ENCODE measurements around the gene RC3H2.
"Not testable (repeated sequence)": the region's sequence is repeated elsewhere in the genome, so short reads cannot be mapped to it uniquely, and the experiment has no call there.

The RC3H2 gene

GRCh38 chr9:122897969-122898368 lies 7.2 kb downstream of the RC3H2 start:
- H3K27ac Mint-ChIP-seq, result no peak overlapping the region
- H3K4me3 Mint-ChIP-seq, result no peak overlapping the region
- peaks cover 13% of the 10 kb centered on the region for H3K36me3 Mint-ChIP-seq (ENCODE audit: low read depth)

GRCh38 chr9:122888480-122888879 lies 16.7 kb downstream of the RC3H2 start:
- H3K9me3 Mint-ChIP-seq, result no peaks in the 10 kb centered on the region
- no peak overlapping the region for H3K27ac Mint-ChIP-seq
- peaks cover 21% of the 10 kb centered on the region for H3K36me3 Mint-ChIP-seq (ENCODE audit: low read depth)
- no peaks in the 10 kb centered on the region for H3K27me3 Mint-ChIP-seq (ENCODE audit: low read depth)
- H3K4me3 Mint-ChIP-seq, result no peak overlapping the region
- peaks cover 6% of the 10 kb centered on the region for H3K4me1 Mint-ChIP-seq (ENCODE audit: low read depth)

More at GRCh38 chr9:122897969-122898368, 7.2 kb downstream of the RC3H2 start:
- peaks cover 18% of the 10 kb centered on the region for H3K4me1 Mint-ChIP-seq (ENCODE audit: low read depth)
- H3K27me3 Mint-ChIP-seq (ENCODE audit: low read depth), result no peaks in the 10 kb centered on the region
- no peaks in the 10 kb centered on the region for H3K9me3 Mint-ChIP-seq

- peaks cover 22% of the 10 kb centered on the region for H3K36me3 Mint-ChIP-seq (ENCODE audit: low read depth)
- no peak overlapping the region for H3K27ac Mint-ChIP-seq
- H3K4me1 Mint-ChIP-seq (ENCODE audit: low read depth), result peaks cover 2% of the 10 kb centered on the region
- no peak overlapping the region for H3K4me3 Mint-ChIP-seq
- H3K9me3 Mint-ChIP-seq, result no peaks in the 10 kb centered on the region
- no peaks in the 10 kb centered on the region for H3K27me3 Mint-ChIP-seq (ENCODE audit: low read depth)
Measured at GRCh38 chr9:122883125-122883524, 22.0 kb downstream of the RC3H2 start.

- Mint-ChIP-seq H3K4me1 (ENCODE audit: low read depth) (peaks cover 3% of the 10 kb centered on the region), H3K36me3 (ENCODE audit: low read depth) (peaks cover 38% of the 10 kb centered on the region), H3K4me3 (no peak overlapping the region), H3K27me3 (ENCODE audit: low read depth) (no peaks in the 10 kb centered on the region), H3K27ac (no peak overlapping the region), H3K9me3 (no peaks in the 10 kb centered on the region)
Measured at GRCh38 chr9:122879443-122879842, 25.7 kb downstream of the RC3H2 start.

GRCh38 chr9:122875523-122875922 lies 29.6 kb downstream of the RC3H2 start:
- H3K27ac Mint-ChIP-seq, result no peak overlapping the region
- H3K27me3 Mint-ChIP-seq (ENCODE audit: low read depth), result no peaks in the 10 kb centered on the region
- H3K4me1 Mint-ChIP-seq (ENCODE audit: low read depth), result peaks cover 3% of the 10 kb centered on the region
- H3K36me3 Mint-ChIP-seq (ENCODE audit: low read depth), result peaks cover 39% of the 10 kb centered on the region
- H3K4me3 Mint-ChIP-seq, result no peak overlapping the region
- no peaks in the 10 kb centered on the region for H3K9me3 Mint-ChIP-seq

GRCh38 chr9:122867276-122867675 lies 37.9 kb downstream of the RC3H2 start:
- H3K36me3 Mint-ChIP-seq (ENCODE audit: low read depth), result peaks cover 30% of the 10 kb centered on the region
- H3K4me1 Mint-ChIP-seq (ENCODE audit: low read depth); H3K27ac Mint-ChIP-seq; H3K9me3 Mint-ChIP-seq; H3K27me3 Mint-ChIP-seq (ENCODE audit: low read depth); H3K4me3 Mint-ChIP-seq: not testable (repeated sequence)

- peaks cover 2% of the 10 kb centered on the region for H3K4me1 Mint-ChIP-seq (ENCODE audit: low read depth)
- H3K4me3 Mint-ChIP-seq, result no peak overlapping the region
- H3K27ac Mint-ChIP-seq, result no peak overlapping the region
- H3K9me3 Mint-ChIP-seq, result no peaks in the 10 kb centered on the region
- H3K36me3 Mint-ChIP-seq (ENCODE audit: low read depth), result peaks cover 30% of the 10 kb centered on the region
- no peaks in the 10 kb centered on the region for H3K27me3 Mint-ChIP-seq (ENCODE audit: low read depth)
Measured at GRCh38 chr9:122866079-122866478, 39.1 kb downstream of the RC3H2 start.

- H3K4me3 Mint-ChIP-seq, result no peak overlapping the region
- peaks cover 24% of the 10 kb centered on the region for H3K36me3 Mint-ChIP-seq (ENCODE audit: low read depth)
- H3K27me3 Mint-ChIP-seq (ENCODE audit: low read depth), result no peaks in the 10 kb centered on the region
- H3K4me1 Mint-ChIP-seq (ENCODE audit: low read depth), result peaks cover 2% of the 10 kb centered on the region
- no peaks in the 10 kb centered on the region for H3K9me3 Mint-ChIP-seq
- no peak overlapping the region for H3K27ac Mint-ChIP-seq
Measured at GRCh38 chr9:122865300-122865699, 39.9 kb downstream of the RC3H2 start.

GRCh38 chr9:122863407-122863806 lies 41.8 kb downstream of the RC3H2 start:
- H3K4me1 Mint-ChIP-seq (ENCODE audit: low read depth), result peaks cover 6% of the 10 kb centered on the region
- no peak overlapping the region for H3K4me3 Mint-ChIP-seq
- H3K27me3 Mint-ChIP-seq (ENCODE audit: low read depth), result no peaks in the 10 kb centered on the region
- peaks cover 29% of the 10 kb centered on the region for H3K36me3 Mint-ChIP-seq (ENCODE audit: low read depth)
- no peaks in the 10 kb centered on the region for H3K9me3 Mint-ChIP-seq
- H3K27ac Mint-ChIP-seq, result no peak overlapping the region

GRCh38 chr9:122860319-122861142 lies 44.6 kb downstream of the RC3H2 start:
- peaks cover 7% of the 10 kb centered on the region for H3K4me1 Mint-ChIP-seq (ENCODE audit: low read depth)
- H3K27me3 Mint-ChIP-seq (ENCODE audit: low read depth), result no peaks in the 10 kb centered on the region
- no peak overlapping the region for H3K27ac Mint-ChIP-seq
- peaks cover 41% of the 10 kb centered on the region for H3K36me3 Mint-ChIP-seq (ENCODE audit: low read depth)
- H3K4me3 Mint-ChIP-seq, result no peak overlapping the region
- H3K9me3 Mint-ChIP-seq, result no peaks in the 10 kb centered on the region

- H3K36me3 Mint-ChIP-seq (ENCODE audit: low read depth), result peaks cover 38% of the 10 kb centered on the region
- no peaks in the 10 kb centered on the region for H3K27me3 Mint-ChIP-seq (ENCODE audit: low read depth)
- H3K4me3 Mint-ChIP-seq, result no peak overlapping the region
- H3K4me1 Mint-ChIP-seq (ENCODE audit: low read depth), result peaks cover 5% of the 10 kb centered on the region
- H3K9me3 Mint-ChIP-seq, result no peaks in the 10 kb centered on the region
- no peak overlapping the region for H3K27ac Mint-ChIP-seq
Measured at GRCh38 chr9:122857815-122858214, 47.3 kb downstream of the RC3H2 start.

GRCh38 chr9:122852085-122852786 lies 52.9 kb downstream of the RC3H2 start:
- not testable (repeated sequence) for H3K4me3 Mint-ChIP-seq; H3K9me3 Mint-ChIP-seq; H3K4me1 Mint-ChIP-seq (ENCODE audit: low read depth); H3K27me3 Mint-ChIP-seq (ENCODE audit: low read depth); H3K27ac Mint-ChIP-seq
- H3K36me3 Mint-ChIP-seq (ENCODE audit: low read depth), result peaks cover 40% of the 10 kb centered on the region

GRCh38 chr9:122848256-122848943 lies 56.8 kb downstream of the RC3H2 start:
- H3K36me3 Mint-ChIP-seq (ENCODE audit: low read depth), result peaks cover 38% of the 10 kb centered on the region

GRCh38 chr9:122846371-122846940 lies 58.7 kb downstream of the RC3H2 start:
- Mint-ChIP-seq H3K4me3 (no peak overlapping the region), H3K4me1 (ENCODE audit: low read depth) (peaks cover 35% of the 10 kb centered on the region), H3K36me3 (ENCODE audit: low read depth) (peaks cover 40% of the 10 kb centered on the region), H3K9me3 (no peaks in the 10 kb centered on the region), H3K27ac (peak overlapping the region; percentile 55), H3K27me3 (ENCODE audit: low read depth) (no peaks in the 10 kb centered on the region)

More at GRCh38 chr9:122848256-122848943, 56.8 kb downstream of the RC3H2 start:
- no peaks in the 10 kb centered on the region for H3K27me3 Mint-ChIP-seq (ENCODE audit: low read depth)
- no peak overlapping the region for H3K4me3 Mint-ChIP-seq
- no peak overlapping the region for H3K27ac Mint-ChIP-seq
- H3K9me3 Mint-ChIP-seq, result no peaks in the 10 kb centered on the region
- peaks cover 32% of the 10 kb centered on the region for H3K4me1 Mint-ChIP-seq (ENCODE audit: low read depth)
